Measurements from ENCODE around the gene TMEM138.

Gene TMEM138

DNA sequence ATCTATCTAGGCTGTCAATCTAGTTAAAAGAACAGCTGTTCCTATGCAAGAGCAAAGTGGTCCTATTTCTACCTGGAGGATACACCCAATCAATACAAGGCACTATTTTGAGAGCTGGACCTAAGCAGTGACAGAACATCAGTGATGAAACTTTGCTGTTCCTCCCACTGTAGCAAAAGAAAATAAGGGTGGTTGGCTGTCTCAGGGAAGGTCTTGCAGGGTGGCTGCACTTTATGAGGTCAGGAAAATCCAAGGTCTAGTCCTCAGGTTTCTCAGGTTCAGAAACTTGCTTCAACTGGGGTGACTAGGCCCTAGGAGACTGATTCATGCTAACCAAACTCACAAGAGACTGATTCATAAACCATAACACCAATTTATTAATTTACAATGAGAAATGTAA, 56.0 kb downstream of the TMEM138 start:
- H3K4me3 ChIP-seq (ENCODE audit: low read depth, low read length): no peak overlapping the region
- peak overlapping the region; percentile 9 for H3K27ac ChIP-seq
- TF ChIP-seq, protein P1, sequence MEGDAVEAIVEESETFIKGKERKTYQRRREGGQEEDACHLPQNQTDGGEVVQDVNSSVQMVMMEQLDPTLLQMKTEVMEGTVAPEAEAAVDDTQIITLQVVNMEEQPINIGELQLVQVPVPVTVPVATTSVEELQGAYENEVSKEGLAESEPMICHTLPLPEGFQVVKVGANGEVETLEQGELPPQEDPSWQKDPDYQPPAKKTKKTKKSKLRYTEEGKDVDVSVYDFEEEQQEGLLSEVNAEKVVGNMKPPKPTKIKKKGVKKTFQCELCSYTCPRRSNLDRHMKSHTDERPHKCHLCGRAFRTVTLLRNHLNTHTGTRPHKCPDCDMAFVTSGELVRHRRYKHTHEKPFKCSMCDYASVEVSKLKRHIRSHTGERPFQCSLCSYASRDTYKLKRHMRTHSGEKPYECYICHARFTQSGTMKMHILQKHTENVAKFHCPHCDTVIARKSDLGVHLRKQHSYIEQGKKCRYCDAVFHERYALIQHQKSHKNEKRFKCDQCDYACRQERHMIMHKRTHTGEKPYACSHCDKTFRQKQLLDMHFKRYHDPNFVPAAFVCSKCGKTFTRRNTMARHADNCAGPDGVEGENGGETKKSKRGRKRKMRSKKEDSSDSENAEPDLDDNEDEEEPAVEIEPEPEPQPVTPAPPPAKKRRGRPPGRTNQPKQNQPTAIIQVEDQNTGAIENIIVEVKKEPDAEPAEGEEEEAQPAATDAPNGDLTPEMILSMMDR (IDR thresholded peaks at IDR 0.05; ENCODE audit: low read depth, low read length, missing control alignments): no peak
- no peaks in the 10 kb centered on the region for H3K27me3 ChIP-seq (replicated peaks)
- in situ Hi-C loops (cut with HindIII; ENCODE audit: low pct_ligation_motif_present, low sequenced_read_pairs): no loop called here
- DNase-seq: no peak
- H3K36me3 ChIP-seq (replicated peaks): peaks cover 83% of the 10 kb centered on the region

Measured in brain microvascular endothelial cell (primary cell).